HG03571 (cell line): ENCODE measurements around the gene ZNF282.
A peak's percentile ranks its signal among the peaks of the same experiment; 100 is the strongest.

Experiments
- ATAC-seq: cut with Tn5 transposase; IDR thresholded peaks from one replicate; pipeline ENCODE4 v1.9.1; 2021; ENCODE audit not compliant: unreplicated experiment

ZNF282 gene

GRCh38 chr7:149195180-149196150, at the start of gene ZNF282:
Gene ZNF282 (plus strand): TSS chr7:149195546. CDS start chr7:149195590, 44 bp downstream.
- ATAC-seq: peak; percentile 90

DNA sequence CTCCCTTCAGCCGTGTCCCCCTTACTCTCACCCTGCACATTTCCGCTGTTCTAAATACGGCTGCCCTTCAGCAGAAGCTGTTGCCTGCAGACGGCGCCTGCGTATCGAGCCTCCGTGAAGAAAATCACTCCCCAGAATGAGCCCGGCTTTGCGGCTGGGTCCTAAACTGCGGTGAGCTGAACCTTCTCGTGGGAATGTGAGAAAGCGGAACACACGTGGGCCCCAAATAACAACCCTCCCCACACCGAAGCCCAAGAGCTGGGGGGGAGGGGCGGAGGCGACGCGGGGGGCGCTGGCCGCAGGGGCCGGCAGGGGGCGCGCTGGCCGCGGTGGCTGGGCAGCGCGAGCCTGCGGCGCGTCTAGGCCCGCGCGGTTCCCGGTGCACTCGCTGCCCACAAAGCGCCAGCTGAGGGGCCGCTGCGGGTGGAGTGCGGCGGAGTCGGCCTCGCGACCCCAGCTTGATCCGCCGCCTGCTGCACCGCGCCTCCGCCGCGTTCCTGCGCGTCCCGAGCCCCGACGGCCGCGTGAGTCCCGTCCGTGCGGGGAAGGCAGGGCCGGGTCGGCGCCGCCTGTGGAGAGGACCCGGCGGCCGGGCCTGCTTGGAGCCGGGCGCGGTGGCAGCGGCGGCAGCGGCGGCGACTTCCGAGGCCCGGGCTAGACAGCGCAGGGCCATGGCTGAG, 48.1 kb upstream of the ZNF282 start, which contains the start of gene ZNF398:
TSS of gene ZNF398 (plus strand) at position 382 of the 680 bp plus-strand sequence. CDS start at position 672, 290 bp downstream.
- peak; percentile 71 for ATAC-seq

DNA sequence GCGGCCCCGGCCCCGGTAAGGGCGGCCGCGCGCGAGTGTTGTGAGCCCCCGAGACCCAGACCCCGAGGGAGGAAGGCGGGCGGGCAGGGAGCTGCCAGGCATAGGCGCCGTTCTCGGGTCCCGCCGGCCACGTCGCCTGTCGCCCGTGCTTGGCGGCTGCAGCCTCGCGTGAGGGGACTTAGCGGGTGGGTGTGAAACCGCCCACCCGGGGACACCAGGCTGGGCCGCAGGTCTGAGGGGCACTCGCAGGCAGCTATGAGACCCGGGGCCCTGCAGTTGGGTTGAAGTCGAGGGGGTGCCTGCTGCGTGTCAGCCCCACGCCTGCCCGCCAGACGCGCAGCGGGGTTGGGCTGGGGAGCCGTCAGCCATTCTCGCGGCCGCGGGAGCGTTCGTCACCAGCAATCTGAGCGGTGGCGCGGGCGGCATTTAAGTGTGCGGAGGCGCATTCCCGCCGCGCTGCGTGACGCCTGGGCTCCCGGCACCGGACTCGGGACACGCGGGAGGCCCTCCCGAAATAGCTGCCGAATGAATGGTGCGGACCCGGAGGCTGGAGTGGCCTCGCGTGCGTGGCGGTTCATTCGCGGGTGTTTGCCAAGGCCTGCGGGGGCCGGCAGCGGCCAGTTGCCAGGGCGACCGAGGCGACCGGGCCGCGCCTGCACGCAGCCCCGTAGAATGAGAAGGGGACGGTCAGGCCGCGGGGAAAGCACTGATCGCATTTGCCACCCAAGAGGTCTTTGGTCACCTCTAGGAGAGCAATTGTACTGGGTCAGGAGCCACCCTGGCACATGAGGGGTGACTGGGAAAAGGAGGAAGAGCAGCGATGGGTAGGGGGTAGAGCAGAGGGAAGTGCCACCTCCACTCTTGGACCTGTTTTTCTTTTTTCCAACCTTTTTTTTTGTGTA, 47.3 kb upstream of the ZNF282 start:
- peak; percentile 34 for ATAC-seq

DNA sequence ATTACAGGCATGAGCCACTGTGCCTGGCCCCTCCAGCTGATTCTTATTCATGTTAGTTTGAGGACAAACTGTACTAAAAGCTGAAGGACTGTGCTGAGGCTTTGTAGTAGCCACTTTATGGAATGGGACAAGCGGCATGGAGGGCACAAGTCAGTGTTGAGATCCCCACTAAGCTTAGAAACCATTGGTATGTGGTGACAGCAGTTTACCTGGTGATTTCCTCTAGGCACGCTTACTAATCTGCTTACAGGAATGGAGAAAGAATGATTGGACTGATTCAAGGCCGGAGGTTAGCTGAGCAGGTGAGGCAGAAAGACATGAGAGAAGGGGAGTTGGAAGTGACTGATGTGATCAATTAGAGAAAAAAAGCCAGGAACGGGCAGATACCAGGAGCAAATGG, 44.4 kb upstream of the ZNF282 start:
- no peak for ATAC-seq

- ATAC-seq: no peak
Measured at GRCh38 chr7:149153346-149153745, 42.0 kb upstream of the ZNF282 start.

DNA sequence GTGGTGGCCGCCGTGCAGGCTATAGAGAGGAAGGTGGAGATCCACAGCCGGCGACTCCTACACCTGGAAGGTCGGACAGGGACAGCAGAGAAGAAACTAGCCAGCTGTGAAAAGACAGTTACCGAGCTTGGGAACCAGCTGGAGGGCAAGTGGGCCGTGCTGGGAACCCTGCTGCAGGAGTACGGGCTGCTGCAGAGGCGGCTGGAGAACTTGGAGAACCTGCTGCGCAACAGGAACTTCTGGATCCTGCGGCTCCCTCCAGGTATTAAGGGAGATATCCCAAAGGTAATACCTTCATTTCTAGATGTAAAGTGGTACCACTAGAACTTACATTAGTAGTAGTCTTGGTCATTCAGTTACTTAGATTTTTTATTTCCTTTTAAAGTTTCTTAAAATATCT, 41.3 kb upstream of the ZNF282 start:
- ATAC-seq: no peak

GRCh38 chr7:149156898-149157297, 38.4 kb upstream of the ZNF282 start:
- no peak for ATAC-seq

- no peak for ATAC-seq
Measured at GRCh38 chr7:149161241-149161848, 34.0 kb upstream of the ZNF282 start.

GRCh38 chr7:149166142-149166541, 29.2 kb upstream of the ZNF282 start:
- no peak for ATAC-seq

- no peak for ATAC-seq
Measured at GRCh38 chr7:149166630-149167352, 28.6 kb upstream of the ZNF282 start.

- ATAC-seq: no peak
Measured at GRCh38 chr7:149171892-149172533, 23.3 kb upstream of the ZNF282 start.

DNA sequence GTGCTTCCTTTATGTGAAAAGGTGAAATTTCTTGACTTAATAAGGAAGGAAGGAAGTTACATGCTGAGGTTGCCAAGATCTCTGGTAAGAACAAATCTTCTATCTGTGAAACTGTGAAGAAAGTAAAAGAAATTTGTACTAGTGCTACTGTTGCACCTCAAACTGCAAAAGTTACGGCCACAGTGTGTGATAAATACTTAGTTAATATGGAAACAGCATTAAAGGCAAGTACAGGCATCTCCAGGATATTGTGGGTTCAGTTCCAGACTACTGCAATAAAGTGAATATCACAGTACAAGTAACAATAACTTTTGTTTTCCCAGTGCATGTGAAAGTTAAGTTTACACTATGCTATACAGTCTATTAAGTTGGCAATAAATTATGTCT, 22.8 kb upstream of the ZNF282 start:
- no peak for ATAC-seq

- no peak for ATAC-seq
Measured at GRCh38 chr7:149175150-149175549, 20.2 kb upstream of the ZNF282 start.

GRCh38 chr7:149179241-149179640, 16.1 kb upstream of the ZNF282 start:
- ATAC-seq: no peak

GRCh38 chr7:149180722-149181449, 14.5 kb upstream of the ZNF282 start:
- ATAC-seq: no peak

DNA sequence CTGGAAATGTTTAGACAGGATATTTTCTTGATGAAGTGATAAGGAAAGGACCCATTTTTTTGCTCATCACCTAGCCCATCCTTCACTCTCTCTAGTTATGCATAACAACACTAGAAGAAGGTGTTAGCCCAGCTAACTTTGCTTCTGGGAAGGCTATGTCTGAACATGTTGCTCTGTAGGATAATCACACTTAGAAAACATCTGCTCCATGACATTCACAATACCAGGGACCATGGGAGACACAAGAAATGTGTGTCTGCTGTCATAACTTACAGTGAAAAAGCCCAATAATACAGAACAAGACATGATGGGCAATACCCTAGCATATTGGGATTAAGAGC, 13.9 kb upstream of the ZNF282 start:
- no peak for ATAC-seq

GRCh38 chr7:149184274-149184673, 11.1 kb upstream of the ZNF282 start:
- ATAC-seq: no peak

GRCh38 chr7:149188213-149188612, 7.1 kb upstream of the ZNF282 start:
- no peak for ATAC-seq
